ENCODE data around the gene KRI1. TPM values are rescaled to one million over a fixed set of nuclear protein-coding genes. Genes with fewer than 3 reads are reported as not detected.

KRI1 gene
- total and polyA plus RNA-seq, 2 of the 8 experiments (the other 6 are each of a cell fraction or from before 2014, with no cell fraction given) = 14.2 to 45.2 TPM

DNA sequence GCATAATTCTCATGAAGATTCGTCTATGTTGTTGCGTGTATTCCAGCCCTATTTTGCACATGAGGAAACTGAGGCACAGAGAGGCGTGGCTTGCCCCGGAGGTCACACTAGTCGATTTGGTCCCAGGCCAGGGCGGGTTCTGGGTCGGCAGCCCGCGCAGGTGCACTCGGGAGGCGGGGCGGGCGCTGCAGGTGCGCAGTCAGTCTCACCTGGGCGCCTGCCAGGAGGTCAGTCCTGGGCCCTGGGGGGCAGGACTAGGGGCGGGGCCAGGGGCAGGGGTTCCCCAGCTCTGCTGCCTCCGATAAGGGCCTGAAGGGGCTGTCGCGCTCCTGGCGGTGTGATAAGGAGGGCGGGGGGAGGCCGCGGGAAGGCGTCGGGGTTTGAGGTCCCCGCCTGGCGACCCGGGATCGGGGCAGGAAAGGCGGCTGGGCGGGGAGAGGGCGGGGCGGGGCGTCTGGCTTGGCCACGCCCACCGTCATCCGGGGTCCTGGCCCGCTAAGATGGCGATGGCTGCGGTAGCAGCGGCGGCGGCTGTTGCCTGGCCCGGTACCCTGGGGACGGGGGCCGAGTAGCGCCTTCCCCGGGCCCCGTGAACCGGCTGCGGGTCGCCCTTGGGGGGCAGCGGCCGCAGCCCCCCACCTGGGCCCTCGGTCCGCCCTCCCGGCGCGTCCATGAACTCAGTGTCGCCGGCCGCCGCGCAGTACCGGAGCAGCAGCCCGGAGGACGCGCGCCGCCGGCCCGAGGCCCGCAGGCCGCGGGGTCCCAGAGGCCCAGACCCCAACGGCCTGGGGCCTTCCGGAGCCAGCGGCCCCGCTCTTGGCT is 22.2 kb downstream of the KRI1 start, which contains the start of gene ATG4D (continued):
- TF ChIP-seq, protein P1, sequence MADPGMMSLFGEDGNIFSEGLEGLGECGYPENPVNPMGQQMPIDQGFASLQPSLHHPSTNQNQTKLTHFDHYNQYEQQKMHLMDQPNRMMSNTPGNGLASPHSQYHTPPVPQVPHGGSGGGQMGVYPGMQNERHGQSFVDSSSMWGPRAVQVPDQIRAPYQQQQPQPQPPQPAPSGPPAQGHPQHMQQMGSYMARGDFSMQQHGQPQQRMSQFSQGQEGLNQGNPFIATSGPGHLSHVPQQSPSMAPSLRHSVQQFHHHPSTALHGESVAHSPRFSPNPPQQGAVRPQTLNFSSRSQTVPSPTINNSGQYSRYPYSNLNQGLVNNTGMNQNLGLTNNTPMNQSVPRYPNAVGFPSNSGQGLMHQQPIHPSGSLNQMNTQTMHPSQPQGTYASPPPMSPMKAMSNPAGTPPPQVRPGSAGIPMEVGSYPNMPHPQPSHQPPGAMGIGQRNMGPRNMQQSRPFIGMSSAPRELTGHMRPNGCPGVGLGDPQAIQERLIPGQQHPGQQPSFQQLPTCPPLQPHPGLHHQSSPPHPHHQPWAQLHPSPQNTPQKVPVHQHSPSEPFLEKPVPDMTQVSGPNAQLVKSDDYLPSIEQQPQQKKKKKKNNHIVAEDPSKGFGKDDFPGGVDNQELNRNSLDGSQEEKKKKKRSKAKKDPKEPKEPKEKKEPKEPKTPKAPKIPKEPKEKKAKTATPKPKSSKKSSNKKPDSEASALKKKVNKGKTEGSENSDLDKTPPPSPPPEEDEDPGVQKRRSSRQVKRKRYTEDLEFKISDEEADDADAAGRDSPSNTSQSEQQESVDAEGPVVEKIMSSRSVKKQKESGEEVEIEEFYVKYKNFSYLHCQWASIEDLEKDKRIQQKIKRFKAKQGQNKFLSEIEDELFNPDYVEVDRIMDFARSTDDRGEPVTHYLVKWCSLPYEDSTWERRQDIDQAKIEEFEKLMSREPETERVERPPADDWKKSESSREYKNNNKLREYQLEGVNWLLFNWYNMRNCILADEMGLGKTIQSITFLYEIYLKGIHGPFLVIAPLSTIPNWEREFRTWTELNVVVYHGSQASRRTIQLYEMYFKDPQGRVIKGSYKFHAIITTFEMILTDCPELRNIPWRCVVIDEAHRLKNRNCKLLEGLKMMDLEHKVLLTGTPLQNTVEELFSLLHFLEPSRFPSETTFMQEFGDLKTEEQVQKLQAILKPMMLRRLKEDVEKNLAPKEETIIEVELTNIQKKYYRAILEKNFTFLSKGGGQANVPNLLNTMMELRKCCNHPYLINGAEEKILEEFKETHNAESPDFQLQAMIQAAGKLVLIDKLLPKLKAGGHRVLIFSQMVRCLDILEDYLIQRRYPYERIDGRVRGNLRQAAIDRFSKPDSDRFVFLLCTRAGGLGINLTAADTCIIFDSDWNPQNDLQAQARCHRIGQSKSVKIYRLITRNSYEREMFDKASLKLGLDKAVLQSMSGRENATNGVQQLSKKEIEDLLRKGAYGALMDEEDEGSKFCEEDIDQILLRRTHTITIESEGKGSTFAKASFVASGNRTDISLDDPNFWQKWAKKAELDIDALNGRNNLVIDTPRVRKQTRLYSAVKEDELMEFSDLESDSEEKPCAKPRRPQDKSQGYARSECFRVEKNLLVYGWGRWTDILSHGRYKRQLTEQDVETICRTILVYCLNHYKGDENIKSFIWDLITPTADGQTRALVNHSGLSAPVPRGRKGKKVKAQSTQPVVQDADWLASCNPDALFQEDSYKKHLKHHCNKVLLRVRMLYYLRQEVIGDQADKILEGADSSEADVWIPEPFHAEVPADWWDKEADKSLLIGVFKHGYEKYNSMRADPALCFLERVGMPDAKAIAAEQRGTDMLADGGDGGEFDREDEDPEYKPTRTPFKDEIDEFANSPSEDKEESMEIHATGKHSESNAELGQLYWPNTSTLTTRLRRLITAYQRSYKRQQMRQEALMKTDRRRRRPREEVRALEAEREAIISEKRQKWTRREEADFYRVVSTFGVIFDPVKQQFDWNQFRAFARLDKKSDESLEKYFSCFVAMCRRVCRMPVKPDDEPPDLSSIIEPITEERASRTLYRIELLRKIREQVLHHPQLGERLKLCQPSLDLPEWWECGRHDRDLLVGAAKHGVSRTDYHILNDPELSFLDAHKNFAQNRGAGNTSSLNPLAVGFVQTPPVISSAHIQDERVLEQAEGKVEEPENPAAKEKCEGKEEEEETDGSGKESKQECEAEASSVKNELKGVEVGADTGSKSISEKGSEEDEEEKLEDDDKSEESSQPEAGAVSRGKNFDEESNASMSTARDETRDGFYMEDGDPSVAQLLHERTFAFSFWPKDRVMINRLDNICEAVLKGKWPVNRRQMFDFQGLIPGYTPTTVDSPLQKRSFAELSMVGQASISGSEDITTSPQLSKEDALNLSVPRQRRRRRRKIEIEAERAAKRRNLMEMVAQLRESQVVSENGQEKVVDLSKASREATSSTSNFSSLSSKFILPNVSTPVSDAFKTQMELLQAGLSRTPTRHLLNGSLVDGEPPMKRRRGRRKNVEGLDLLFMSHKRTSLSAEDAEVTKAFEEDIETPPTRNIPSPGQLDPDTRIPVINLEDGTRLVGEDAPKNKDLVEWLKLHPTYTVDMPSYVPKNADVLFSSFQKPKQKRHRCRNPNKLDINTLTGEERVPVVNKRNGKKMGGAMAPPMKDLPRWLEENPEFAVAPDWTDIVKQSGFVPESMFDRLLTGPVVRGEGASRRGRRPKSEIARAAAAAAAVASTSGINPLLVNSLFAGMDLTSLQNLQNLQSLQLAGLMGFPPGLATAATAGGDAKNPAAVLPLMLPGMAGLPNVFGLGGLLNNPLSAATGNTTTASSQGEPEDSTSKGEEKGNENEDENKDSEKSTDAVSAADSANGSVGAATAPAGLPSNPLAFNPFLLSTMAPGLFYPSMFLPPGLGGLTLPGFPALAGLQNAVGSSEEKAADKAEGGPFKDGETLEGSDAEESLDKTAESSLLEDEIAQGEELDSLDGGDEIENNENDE (IDR thresholded peaks at IDR 0.05; ENCODE audit: insufficient replicate concordance, low read length) = no peak
- TF ChIP-seq YY1 (IDR thresholded peaks at IDR 0.05; ENCODE audit: low read depth, low read length) (peak; percentile 90), RBBP5 (IDR thresholded peaks at IDR 0.05; ENCODE audit: borderline replicate concordance, low read depth, low read length) (no peak), EZH2 (IDR thresholded peaks at IDR 0.05; ENCODE audit: low read depth, low read length, severe bottlenecking) (no peak)
- TF ChIP-seq, protein P2, sequence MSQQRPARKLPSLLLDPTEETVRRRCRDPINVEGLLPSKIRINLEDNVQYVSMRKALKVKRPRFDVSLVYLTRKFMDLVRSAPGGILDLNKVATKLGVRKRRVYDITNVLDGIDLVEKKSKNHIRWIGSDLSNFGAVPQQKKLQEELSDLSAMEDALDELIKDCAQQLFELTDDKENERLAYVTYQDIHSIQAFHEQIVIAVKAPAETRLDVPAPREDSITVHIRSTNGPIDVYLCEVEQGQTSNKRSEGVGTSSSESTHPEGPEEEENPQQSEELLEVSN (IDR thresholded peaks at IDR 0.05) = no peak
- TF ChIP-seq, protein P3, sequence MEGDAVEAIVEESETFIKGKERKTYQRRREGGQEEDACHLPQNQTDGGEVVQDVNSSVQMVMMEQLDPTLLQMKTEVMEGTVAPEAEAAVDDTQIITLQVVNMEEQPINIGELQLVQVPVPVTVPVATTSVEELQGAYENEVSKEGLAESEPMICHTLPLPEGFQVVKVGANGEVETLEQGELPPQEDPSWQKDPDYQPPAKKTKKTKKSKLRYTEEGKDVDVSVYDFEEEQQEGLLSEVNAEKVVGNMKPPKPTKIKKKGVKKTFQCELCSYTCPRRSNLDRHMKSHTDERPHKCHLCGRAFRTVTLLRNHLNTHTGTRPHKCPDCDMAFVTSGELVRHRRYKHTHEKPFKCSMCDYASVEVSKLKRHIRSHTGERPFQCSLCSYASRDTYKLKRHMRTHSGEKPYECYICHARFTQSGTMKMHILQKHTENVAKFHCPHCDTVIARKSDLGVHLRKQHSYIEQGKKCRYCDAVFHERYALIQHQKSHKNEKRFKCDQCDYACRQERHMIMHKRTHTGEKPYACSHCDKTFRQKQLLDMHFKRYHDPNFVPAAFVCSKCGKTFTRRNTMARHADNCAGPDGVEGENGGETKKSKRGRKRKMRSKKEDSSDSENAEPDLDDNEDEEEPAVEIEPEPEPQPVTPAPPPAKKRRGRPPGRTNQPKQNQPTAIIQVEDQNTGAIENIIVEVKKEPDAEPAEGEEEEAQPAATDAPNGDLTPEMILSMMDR (IDR thresholded peaks at IDR 0.05; ENCODE audit: control extremely low read depth in 1 of 3, insufficient read depth in 1 of 3, low read depth in 1 of 3, low read length in 3 of 3) = peak in 1 of 3 experiments; percentile 20; a peak in 1 of 4 replicates
